Fibroblast of peridontal ligament (primary cell): ENCODE measurements around the gene JUND.

Experiments
- DNase-seq: peaks from one replicate; pipeline ENCODE4 v3.0.0-alpha.2; 2010; ENCODE audit errors: extremely low read depth

The JUND gene

DNA sequence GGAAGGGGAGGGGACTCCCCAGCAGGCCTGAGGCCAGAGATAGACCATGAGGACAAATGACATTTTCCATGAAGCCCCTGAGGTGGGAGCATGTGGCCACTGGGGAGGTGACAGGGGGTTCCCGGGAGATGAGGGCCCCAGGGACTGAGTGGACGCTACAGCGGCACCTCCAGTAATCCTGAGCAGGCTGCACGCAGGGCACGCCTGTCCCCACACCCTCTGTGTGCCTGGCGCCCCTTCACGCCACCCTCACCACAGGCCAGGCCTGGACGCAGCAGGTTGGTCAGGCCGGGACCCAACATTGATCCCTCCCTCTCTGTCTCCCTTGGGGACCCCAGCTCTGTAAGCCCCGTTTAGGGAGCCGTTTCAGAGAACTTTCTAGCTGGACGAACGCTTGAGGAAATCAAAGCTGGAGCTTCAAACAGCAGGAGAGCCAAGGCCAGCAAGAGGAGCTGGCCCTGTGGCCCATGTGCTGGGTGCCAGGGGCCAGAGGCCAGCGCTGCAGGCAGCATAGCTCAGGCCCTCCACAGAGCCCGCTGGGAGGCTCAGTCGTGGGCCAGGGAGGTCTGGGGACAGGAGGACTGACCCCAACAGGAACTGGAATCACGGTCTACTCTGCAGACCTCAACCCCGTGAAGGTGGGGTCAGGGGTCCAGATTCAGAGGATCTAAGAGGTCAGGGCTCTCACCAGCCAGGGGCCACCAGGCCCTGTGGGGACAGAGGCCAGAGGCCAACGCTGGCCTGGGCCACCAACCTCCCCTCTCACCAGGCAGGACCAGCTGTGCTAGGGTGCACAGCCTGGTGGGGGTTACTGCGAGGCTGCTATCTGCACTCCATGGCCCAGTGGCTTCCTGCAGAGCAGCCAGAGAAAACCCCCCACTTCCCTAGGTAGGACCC is 26.9 kb upstream of the JUND start:
- no peak for DNase-seq

DNA sequence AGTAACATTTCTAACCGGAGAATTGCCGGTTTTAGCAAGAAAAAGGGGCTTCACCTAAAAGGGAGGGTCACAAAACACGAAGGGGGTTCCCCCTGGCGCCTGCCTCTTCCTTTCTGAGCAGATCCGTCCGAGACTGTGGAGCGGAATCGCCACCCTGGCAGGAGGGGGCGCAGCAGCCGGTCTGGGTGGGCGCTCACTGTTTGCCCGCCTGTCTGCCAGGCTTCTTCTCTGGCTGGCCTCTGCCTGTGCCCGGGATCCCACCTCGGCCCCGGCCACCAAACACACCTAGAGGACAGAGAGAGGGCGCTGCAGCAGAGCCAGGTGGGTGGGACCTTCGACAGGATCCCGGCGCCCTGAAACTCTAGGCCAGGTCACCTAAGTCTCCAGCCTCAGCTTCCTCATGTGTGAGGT is 25.9 kb upstream of the JUND start:
- no peak for DNase-seq

DNA sequence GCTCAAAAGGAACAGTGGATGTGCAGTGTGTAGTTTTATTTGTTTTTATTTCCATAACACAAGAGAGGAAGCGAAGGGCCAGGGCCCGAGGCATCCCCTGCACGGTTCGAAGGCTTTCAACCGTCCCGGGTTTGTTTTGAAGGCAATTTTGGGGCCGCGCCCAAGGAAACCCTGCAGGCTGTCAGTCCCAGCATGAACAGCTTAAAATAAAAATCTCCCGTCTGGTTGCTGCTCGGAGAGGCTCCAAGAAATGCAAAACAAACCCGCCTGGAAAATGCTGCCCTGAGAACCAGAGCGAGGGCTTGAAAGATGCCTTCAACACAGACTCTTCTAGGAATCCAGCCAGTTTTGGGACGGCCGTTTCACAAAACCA is 25.5 kb upstream of the JUND start:
- DNase-seq, result peak; percentile 63

DNA sequence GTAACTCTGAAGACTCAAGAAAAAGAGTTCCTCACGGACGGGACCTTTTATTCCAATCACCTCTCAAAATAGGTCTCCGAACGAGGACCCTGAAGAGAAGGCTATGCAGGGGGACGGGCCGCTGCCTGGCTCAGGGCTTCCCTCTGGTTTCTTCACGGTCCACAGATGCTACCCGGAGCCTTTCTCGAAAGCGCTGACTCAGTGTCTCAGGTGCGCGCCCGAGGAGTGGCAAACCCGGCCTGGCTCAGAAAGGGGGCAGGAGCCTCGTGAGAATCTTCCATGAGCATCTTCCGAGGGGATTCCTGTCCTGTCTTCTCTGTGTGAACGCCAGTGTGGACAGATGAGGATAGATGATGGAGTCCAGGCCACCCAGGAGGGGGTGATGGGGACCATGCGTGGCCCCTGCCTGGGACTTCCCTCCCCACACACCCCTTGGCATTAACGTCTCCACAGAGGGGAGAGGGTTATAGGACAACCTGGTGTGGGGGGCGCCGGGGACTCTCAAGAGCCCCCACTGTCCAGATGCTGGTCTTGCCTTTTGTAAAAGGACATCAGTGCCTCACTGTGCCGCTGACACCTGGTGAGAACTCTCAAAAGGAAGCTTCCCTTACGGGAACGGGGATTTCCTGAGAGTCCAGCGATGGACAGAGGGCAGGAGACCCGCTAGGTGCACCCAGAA is 24.9 kb upstream of the JUND start:
- no peak for DNase-seq

DNA sequence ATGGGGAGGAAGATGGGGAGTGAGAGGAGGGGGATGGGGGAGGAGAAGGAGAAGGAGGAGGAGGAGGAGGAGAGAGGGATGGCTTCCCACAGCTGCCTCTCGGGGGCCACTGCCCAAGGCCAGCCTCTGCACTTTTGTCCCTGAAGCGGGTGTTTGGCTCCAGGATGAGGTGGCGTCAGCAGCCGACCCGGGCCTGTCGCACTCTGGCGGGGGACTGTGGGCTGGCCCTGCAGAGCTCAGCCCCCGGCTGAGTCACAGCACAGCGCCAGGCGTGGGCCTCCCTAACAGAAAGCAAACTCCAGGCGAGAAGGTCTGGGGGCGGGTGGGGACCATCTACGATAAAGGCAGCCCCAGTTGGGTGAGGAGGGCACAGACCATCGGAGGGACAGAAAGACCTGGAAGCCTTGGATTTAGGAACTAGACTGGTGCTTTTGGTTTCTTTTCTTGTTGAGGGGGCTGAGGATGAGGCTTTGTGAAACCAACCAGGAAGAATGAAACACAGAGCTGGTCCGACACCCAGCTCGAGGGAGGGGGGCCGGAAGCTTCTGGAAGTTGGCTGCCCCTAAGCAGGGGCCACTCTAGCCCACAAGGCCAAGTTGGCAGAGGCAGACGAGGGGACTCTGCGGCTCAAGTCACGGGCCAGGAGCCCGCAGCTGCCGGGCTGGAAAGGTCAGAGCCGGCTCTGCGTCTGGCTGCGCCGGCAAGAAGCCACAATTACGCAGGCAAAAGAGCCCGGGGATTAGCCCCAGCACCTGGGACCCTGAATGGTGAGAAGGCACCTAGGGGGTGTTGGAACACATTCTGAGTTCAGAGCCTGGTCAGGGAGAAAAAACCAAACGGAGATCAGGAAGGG is 23.3 kb upstream of the JUND start:
- peak; percentile 69 for DNase-seq

DNA sequence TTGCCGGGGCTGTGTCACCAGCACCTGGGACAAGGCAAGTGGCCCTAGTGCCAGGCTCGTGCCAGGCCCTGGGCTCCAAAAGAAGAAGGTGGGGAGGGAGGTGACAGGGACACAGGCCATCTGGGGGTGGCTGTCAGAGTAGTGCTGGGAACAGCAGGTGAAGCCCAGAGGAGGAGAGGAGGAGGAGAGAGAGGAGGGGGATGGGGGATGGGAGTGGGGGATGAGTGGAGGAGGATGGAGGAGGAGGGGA is 22.7 kb upstream of the JUND start:
- DNase-seq, result no peak

DNA sequence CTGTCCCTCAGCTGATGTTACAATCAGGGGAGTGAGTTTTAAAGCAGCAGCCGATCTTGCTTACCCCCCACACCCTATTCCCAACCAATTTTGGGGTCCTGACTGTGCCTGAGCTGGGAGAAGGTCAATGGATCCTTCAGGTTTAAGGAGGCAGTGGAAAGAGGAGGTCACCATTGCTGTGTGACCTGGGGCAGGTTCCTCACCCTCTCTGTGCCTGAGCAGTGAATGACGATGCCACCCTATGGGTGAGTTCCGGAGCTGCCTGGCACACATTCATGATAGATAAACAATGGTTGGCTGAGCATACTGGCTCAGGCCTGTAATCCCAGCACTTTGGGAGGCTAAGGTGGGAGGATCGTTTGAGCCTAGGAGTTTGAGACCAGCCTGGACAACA is 20.3 kb upstream of the JUND start:
- DNase-seq, result no peak

DNA sequence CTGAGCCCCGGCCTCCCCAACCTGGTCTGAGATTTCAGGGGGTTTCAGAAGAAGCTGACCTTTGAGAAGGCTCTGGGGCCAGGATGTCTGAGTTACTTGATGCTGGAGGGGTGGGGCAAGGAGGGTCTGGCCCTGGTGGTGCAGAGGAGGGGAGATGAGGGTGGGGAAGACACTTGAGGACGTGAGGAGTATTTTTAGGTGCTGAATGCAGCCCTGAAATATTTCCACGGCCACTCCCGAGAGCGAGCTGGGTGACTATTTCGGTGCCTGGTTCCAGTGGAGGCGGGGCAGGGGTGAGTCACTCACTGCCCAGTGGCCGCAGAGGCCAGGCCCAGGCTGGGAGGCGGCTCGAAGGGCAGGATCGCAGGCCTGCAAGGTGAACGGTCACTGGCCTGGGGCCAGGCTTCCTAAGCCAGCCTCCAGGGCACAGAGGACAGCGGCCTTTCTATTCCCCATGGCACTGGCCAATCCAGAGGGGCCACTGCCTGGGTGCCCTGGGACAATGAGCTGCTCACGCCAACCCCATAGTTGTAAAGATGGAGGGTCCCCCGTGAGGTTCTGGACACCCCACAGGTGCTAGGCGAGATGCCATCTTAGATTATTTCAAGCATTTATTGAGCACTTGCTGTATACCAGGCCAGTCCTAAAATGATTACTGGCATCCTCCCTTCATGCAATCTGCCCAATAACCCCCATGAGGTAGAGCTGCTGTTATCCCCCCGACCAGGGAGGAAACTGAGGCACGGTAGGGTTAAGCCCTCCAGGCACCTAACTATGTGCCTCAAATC is 19.7 kb upstream of the JUND start:
- DNase-seq, result peak; percentile 73

DNA sequence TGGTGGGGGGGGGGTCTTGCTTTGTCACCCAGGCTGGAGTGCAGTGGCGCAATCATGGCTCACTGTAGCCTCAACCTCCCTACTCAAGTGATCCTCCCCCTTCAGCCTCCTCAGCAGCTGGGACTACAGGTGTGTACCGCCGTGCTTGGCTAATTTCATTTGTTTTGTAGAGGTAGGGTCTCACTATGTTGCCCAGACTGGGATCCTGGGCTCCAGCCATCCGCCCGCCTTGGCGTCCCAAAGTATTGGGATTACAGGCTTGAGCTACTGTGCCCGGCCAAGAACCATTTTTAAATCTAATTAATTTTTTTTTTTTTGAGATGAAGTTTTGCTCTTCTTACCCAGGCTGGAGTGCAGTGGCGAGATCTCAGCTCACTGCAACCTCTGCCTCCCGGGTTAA is 18.2 kb upstream of the JUND start:
- DNase-seq, result no peak

DNA sequence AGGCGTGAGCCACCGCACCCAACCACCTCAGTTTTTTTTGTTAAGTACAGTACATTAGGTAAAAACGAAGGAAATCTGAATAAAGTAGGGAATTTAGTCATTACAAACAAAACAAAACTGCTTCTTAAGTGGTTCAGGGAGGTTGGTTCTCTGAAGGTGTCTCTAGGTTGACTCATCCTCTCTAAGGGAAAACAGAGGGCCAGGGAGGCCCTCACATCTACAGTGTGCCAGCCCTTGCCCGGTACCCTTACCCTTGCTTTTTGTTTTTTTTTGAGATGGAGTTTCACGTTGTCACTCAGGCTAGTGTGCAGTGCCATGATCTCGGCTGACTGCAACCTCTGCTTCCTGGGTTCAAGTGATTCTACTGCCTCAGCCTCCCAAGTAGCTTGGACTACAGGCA is 17.2 kb upstream of the JUND start:
- DNase-seq, result no peak

DNA sequence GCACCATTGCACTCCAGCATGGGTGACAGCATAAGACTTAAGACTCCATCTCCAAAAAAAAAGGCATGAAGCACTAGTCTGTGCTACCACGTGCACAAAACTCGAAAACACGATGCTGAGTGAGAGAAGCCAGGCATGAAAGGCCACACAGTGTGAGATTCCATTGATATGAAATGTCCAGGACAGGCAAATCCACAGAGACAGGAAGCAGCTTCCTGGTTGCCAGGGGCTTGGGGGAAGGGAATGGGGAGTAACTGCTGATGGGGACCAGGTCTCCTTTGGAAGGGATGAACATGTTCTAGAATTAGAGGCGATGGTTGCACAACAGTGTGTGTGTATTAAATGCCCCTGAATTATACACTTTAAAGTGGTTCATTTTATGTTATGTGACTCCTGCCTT is 15.9 kb upstream of the JUND start:
- no peak for DNase-seq

DNA sequence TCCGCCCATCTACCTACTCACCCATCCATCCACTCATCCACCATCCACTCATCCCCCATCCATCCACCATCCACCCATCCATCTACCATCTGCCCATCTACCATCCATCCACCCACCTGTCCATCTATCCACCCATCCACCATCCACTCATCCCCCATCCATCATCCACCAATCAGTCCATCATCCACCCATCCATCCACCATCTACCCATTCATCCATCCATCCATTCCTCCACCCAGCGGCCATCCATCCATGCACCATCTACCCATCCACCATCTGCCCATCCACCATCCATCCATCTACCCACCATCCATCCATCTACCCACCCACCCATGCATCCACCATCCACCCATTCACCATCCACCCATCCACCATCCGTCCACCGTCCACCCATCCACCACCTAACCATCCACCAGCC is 13.6 kb upstream of the JUND start:
- DNase-seq, result no peak

DNA sequence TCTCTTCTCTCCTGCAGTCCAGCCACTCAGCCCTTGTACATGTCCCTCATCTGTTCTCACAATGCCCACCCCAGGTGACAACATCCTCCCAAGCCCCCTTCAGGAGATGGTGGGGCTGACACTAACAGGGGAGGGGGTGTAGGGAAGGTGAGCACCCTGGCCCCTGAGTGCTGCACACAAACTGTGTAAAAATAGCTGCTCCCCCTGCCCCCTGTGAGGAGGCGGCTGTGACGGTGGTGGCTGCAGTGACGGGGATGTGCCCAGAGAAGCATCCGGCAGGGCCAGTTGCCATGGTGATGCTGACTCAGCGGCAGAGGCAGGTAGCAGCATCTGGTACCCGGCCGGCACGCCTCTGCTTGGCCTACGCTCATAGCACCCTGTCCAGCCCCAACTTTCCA is 13.0 kb upstream of the JUND start:
- no peak for DNase-seq

DNA sequence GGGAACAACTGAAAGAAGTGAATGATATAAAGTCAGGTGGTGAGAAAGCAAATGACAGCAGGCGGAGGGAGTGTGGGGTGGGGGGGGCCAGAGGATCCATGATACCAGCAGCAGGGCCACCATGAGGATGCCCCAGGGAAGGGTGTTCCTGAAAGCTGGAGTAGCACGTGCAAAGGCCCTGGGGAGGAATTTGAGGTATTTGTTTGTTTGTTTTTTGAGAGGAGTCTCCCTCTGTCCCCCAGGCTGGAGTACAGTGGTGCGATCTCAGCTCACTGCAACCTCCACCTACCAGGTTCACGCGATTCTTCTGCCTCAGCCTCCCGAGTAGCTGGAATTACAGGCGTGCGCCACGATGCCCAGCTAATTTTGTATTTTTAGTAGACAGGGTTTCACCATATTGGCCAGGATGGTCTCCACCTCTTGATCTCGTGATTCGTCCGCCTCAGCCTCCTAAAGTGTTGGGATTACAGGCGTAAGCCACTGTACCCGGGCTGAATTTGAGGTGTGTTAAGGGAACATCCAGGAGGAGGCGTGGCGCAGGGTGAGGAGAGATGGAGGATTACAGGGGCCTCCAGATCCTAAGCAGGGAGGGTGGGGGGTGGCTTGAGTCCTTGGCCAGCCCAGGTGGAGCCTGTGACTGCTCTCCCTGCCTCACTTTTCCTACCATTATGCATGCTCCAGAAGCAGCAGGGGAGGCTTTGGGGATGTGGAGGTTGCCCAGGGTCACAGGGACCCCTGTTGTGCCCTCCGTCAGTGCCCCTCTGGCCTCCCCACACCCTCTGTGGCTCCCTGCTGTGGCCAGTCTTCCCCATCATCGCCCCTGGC is 12.4 kb upstream of the JUND start:
- no peak for DNase-seq

DNA sequence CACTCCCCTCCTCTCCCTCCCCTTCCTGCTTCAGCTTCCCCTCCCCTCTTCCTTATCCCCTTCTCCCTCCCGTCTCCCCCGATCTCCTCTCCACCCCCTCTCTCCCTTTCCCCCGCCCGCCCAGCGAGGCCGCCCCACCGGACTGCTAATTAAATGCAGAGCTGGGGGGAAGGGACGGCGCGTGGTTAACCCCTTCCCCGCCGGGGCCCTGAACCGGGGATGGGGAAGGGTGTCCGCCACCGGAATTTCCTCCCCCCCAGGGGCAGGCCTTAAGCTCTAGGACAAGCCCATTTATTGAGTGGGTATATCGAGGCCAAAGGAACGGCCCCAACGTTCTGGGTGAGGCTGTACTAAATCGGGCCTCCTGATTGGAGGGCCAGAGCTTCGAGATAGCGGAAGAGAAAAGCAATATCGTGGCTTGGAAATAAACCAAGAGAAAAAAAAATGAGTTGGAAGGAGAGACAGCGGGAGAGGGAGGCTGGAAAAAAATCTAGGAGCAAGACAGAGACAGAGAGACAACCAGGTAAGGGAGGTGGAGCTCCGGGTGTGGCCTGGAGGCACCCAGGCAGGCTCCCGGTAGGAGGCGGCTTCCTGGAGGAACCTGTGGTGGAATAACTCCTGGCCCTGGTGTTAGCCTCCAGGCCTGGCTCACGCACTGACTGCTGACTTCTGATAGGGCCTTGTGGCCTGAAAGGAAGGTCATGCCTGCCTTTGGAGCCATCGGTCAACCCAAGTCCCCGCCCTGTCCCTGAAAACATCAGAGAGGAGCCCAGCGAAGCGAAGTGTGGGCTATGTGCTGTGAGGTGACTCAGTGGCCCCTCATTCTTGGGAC is 11.6 kb upstream of the JUND start:
- DNase-seq, result peak; percentile 81

DNA sequence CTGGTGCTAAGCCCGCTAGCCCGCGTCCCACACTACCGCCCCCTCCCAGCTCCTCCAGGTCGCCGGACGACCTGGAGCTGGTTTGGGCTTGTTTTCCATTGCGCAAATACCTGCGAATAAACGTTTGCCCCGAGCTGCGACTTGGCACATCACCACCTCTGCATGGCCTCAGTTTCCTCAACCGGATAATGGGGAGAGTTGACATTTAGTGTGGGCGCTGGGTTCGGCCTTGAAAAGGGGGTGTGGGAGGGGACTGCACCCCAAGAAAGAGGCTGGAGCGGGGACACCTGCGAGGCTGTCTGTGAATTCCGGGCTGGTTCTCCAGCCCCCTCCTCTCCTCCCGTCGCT is 11.0 kb upstream of the JUND start:
- DNase-seq, result no peak

DNA sequence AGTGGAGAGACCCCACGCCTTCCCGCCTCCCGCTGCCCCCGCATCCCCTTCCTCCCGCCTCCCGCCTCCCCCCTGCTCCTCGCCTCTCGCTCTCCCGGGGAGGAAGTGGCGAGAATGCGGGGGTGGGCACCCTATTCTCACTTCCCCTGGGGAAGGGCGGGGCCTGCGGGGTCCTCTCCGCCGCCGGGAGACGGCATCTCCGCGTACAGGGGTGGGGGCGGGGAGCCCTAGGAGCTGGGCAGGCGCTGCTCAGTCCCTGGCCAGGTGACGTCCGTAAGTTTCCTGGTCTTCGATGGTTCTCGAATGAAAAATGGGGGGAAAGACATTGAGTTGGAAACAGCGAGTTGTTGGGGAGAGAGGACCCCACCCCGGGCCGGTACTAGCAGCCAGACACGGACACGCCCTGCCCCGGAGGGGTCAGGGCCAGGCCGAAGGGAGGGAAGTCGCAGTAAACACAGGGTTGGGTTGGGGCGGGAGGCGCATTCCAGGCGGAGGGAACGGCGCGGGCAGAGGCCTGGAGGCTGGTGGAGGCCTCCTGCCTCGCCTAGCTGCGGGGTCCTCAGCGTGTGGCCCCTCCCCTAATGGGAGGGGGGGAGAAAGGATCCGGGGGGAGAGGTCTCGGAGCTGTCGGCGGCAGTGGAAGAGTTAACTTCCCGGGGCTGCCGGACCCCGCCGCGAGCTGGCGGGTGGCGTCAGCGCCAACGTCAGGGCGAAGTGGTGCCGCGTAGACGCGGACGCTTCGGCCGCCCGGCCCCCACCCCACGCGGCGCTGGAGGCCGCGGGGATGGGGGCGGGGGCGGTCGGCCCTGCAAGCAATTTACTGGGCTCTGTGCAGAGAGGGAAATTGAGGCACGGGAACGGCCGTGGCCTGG is 10.4 kb upstream of the JUND start:
- DNase-seq, result peak; percentile 69

DNA sequence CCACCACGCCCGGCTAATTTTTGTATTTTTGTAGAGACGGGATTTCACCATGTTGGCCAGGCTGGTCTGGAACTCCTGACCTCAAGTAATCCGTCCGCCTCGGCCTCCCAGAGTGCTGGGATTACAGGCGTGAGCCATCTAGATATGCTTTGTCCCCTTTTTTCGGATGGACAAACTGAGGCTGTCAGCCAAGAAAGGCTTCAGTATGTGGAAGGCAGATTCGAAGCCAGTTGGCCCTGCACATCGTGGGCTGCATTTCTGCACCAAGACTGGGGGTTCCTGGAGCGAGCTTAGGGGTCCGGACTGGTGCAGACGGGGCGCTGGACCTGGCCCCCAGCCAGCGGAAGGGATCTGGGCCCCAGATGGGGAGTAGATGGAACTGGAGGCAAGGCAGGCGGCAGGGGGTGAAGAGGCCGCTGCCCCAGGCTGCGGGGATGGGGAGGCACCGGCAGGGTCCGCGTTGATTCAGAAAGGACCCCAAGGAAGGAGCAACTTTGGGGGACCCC is 9.7 kb upstream of the JUND start:
- no peak for DNase-seq
